Neural cell (in vitro differentiated cells): ENCODE results near the gene IKZF1.

Experiments
- EZH2 ChIP-seq: fragments of 200-600, 300-800 bp; shearing (Covaris generic), sonication (generic); IDR thresholded peaks from 2 replicates; pipeline ENCODE4 v1.6.1; 2014; ENCODE audit warnings: antibody characterized with exemption, low read length, borderline replicate concordance, mild to moderate bottlenecking; ENCODE audit not compliant: insufficient read depth, poor library complexity, severe bottlenecking
- TF ChIP-seq, protein P1 (sequence below): fragments of 450-650 bp; IDR thresholded peaks from 2 replicates; pipeline ENCODE4 v1.5.1; 2014; ENCODE audit warnings: antibody characterized with exemption, mild to moderate bottlenecking, moderate library complexity; ENCODE audit not compliant: poor library complexity, severe bottlenecking

DNA sequence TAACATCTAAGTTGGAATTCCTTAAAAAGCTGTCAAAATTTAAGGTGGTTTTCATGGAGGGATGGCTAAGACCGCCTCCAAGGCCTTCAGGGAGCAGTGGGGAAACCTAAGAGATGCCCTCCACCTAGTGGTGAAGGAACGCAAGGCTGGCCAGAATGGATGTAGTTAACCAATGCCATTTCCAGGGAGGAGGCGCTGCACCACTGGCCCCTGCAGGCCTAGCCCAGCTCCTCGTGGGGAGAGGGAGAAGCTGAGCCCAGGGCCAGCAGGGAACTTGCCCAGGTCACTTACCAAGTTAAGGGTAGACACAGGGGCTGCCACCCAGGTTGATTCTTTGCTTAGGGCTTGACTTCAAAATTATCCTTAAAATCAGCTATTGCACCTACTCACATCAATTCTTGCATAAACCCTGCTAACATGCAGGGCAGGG is 113.6 kb downstream of the IKZF1 start:
- TF ChIP-seq, protein P1, sequence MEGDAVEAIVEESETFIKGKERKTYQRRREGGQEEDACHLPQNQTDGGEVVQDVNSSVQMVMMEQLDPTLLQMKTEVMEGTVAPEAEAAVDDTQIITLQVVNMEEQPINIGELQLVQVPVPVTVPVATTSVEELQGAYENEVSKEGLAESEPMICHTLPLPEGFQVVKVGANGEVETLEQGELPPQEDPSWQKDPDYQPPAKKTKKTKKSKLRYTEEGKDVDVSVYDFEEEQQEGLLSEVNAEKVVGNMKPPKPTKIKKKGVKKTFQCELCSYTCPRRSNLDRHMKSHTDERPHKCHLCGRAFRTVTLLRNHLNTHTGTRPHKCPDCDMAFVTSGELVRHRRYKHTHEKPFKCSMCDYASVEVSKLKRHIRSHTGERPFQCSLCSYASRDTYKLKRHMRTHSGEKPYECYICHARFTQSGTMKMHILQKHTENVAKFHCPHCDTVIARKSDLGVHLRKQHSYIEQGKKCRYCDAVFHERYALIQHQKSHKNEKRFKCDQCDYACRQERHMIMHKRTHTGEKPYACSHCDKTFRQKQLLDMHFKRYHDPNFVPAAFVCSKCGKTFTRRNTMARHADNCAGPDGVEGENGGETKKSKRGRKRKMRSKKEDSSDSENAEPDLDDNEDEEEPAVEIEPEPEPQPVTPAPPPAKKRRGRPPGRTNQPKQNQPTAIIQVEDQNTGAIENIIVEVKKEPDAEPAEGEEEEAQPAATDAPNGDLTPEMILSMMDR, result peak; percentile 78
- TF ChIP-seq EZH2, result no peak
